Measurements from ENCODE around the gene NAV2. TPM values are rescaled to one million over a fixed set of nuclear protein-coding genes. Genes with fewer than 3 reads are reported as not detected.

The NAV2 gene
- total RNA-seq, 1 experiment from 2014 or later, result 63.5 TPM

- H3K9me3 ChIP-seq, result no peaks in the 10 kb centered on the region
- H3K4me1 ChIP-seq, result peaks cover 20% of the 10 kb centered on the region
- TF ChIP-seq CTCF (IDR thresholded peaks at IDR 0.05; ENCODE audit: insufficient read depth in 1 of 2, low read depth in 1 of 2, low read length in 1 of 2, severe bottlenecking in 1 of 2, unreplicated experiment in 1 of 2), result no peak
- intact Hi-C loops (cut with micrococcal nuclease; ENCODE audit: unreplicated experiment), result no loop called here
- H3K4me3 ChIP-seq (ENCODE audit: low read depth, low read length), result no peak overlapping the region
- no peaks in the 10 kb centered on the region for H3K36me3 Mint-ChIP-seq (ENCODE audit: insufficient read depth, unreplicated experiment)
- H3K9me3 Mint-ChIP-seq (ENCODE audit: unreplicated experiment), result no peaks in the 10 kb centered on the region
- ChIA-PET CTCF (no interaction called here), POLR2A (no interaction called here)
- no peaks in the 10 kb centered on the region for H3K36me3 ChIP-seq (ENCODE audit: control insufficient read depth, insufficient read depth, low read length)
- DNase-seq, result no peak
- no peaks in the 10 kb centered on the region for H3K27me3 Mint-ChIP-seq (ENCODE audit: insufficient read depth, unreplicated experiment)
- H3K27ac Mint-ChIP-seq (ENCODE audit: unreplicated experiment), result no peak overlapping the region
- no TSS peak for BruUV-seq (replicated peaks)
- H3K4me3 Mint-ChIP-seq (ENCODE audit: unreplicated experiment), result no peak overlapping the region
- H3K4me1 Mint-ChIP-seq (ENCODE audit: low read depth, unreplicated experiment), result peaks cover 14% of the 10 kb centered on the region
- no peaks in the 10 kb centered on the region for H3K27me3 ChIP-seq (replicated peaks; ENCODE audit: control insufficient read depth, insufficient read depth, low read length)
Observed at GRCh38 chr11:19966441-19966840, 253.8 kb downstream of the NAV2 start.

- intact Hi-C loops (cut with micrococcal nuclease; ENCODE audit: unreplicated experiment), result no loop called here
- ChIA-PET POLR2A (no interaction called here), CTCF (no interaction called here)
Observed at GRCh38 chr11:19966927-19967326, 254.3 kb downstream of the NAV2 start.

GRCh38 chr11:19967787-19968186 lies 255.2 kb downstream of the NAV2 start:
- H3K27me3 Mint-ChIP-seq (ENCODE audit: insufficient read depth, unreplicated experiment), result no peaks in the 10 kb centered on the region
- POLR2A ChIA-PET, result no interaction called here
- Histone ChIP-seq H3K4me3 (ENCODE audit: low read depth, low read length) (no peak overlapping the region), H3K36me3 (ENCODE audit: control insufficient read depth, insufficient read depth, low read length) (no peaks in the 10 kb centered on the region), H3K27me3 (replicated peaks; ENCODE audit: control insufficient read depth, insufficient read depth, low read length) (no peaks in the 10 kb centered on the region), H3K9me3 (no peaks in the 10 kb centered on the region), H3K4me1 (peaks cover 33% of the 10 kb centered on the region)
- H3K4me3 Mint-ChIP-seq (ENCODE audit: unreplicated experiment), result no peak overlapping the region
- no TSS peak for BruUV-seq (replicated peaks)
- no peaks in the 10 kb centered on the region for H3K36me3 Mint-ChIP-seq (ENCODE audit: insufficient read depth, unreplicated experiment)
- TF ChIP-seq CTCF (IDR thresholded peaks at IDR 0.05; ENCODE audit: insufficient read depth in 1 of 2, low read depth in 1 of 2, low read length in 1 of 2, severe bottlenecking in 1 of 2, unreplicated experiment in 1 of 2), result no peak
- intact Hi-C loops (cut with micrococcal nuclease; ENCODE audit: unreplicated experiment), result no loop called here
- no peak for DNase-seq
- no peaks in the 10 kb centered on the region for H3K9me3 Mint-ChIP-seq (ENCODE audit: unreplicated experiment)
- H3K4me1 Mint-ChIP-seq (ENCODE audit: low read depth, unreplicated experiment), result peaks cover 21% of the 10 kb centered on the region
- CTCF ChIA-PET, result no interaction called here
- H3K27ac Mint-ChIP-seq (ENCODE audit: unreplicated experiment), result peak overlapping the region; percentile 65

More at GRCh38 chr11:19966927-19967326, 254.3 kb downstream of the NAV2 start:
- BruUV-seq (replicated peaks), result no TSS peak
- Mint-ChIP-seq H3K9me3 (ENCODE audit: unreplicated experiment) (no peaks in the 10 kb centered on the region), H3K27ac (ENCODE audit: unreplicated experiment) (no peak overlapping the region), H3K4me1 (ENCODE audit: low read depth, unreplicated experiment) (peaks cover 14% of the 10 kb centered on the region), H3K27me3 (ENCODE audit: insufficient read depth, unreplicated experiment) (no peaks in the 10 kb centered on the region), H3K36me3 (ENCODE audit: insufficient read depth, unreplicated experiment) (no peaks in the 10 kb centered on the region), H3K4me3 (ENCODE audit: unreplicated experiment) (no peak overlapping the region)
- DNase-seq, result no peak
- no peak for TF ChIP-seq CTCF (IDR thresholded peaks at IDR 0.05; ENCODE audit: insufficient read depth in 1 of 2, low read depth in 1 of 2, low read length in 1 of 2, severe bottlenecking in 1 of 2, unreplicated experiment in 1 of 2)
- Histone ChIP-seq H3K36me3 (ENCODE audit: control insufficient read depth, insufficient read depth, low read length) (no peaks in the 10 kb centered on the region), H3K27me3 (replicated peaks; ENCODE audit: control insufficient read depth, insufficient read depth, low read length) (no peaks in the 10 kb centered on the region), H3K4me3 (ENCODE audit: low read depth, low read length) (no peak overlapping the region), H3K4me1 (peaks cover 24% of the 10 kb centered on the region), H3K9me3 (no peaks in the 10 kb centered on the region)
